ENCODE data around the gene APC.

- no peak for TF ChIP-seq TAF1 (conservative IDR thresholded peaks at IDR 0.05)
- no peak for TF ChIP-seq CTCF (IDR thresholded peaks at IDR 0.05; ENCODE audit: low read depth, low read length, missing input control)
- TF ChIP-seq RAD21 (IDR thresholded peaks at IDR 0.05), result no peak
- TF ChIP-seq REST (IDR thresholded peaks at IDR 0.05), result no peak
- no peak for TF ChIP-seq MAX (IDR thresholded peaks at IDR 0.05)
- TF ChIP-seq RXRA (IDR thresholded peaks at IDR 0.05), result no peak
- TF ChIP-seq GABPA (IDR thresholded peaks at IDR 0.05 in 1 of 2, conservative IDR thresholded peaks at IDR 0.05 in 1 of 2), result no peak
Observed at GRCh38 chr5:112822456-112822855, 84.8 kb downstream of the APC start.

All from liver (tissue), 3 donors.